BLaER1 treated with 17β-estradiol and CSF1 and Interleukin-3, amounts not matched to agents 10 nM and 100 nM (cell line): ENCODE results near the gene NUP133.

Source experiments
- H3K27ac ChIP-seq, 11 experiments: shearing (Covaris generic); formaldehyde crosslinking; 2 replicates each; pipeline ENCODE4 v1.8.1; 2022
- H3K27me3 ChIP-seq, 11 experiments: shearing (Covaris generic); formaldehyde crosslinking; 2 replicates each; pipeline ENCODE4 v1.8.1; 2022
- H3K36me3 ChIP-seq, 11 experiments: shearing (Covaris generic); formaldehyde crosslinking; 2 replicates each; pipeline ENCODE4 v1.8.1; 2022
- H3K4me1 ChIP-seq, 10 experiments: shearing (Covaris generic); formaldehyde crosslinking; 2 replicates each; pipeline ENCODE4 v1.8.1; 2022
- H3K4me2 ChIP-seq, 11 experiments: shearing (Covaris generic); formaldehyde crosslinking; 2 replicates each; pipeline ENCODE4 v1.8.1; 2022
- H3K4me3 ChIP-seq, 10 experiments: shearing (Covaris generic); formaldehyde crosslinking; 2 replicates each; pipeline ENCODE4 v1.8.1; 2022
- H3K9ac ChIP-seq, 11 experiments: shearing (Covaris generic); formaldehyde crosslinking; 2 replicates each; pipeline ENCODE4 v1.8.1; 2022
- H3K9me3 ChIP-seq, 11 experiments: shearing (Covaris generic); formaldehyde crosslinking; replicated peaks in 1 of 11; 2 replicates each; pipeline ENCODE4 v1.8.1; 2022
- H4K20me1 ChIP-seq, 11 experiments: shearing (Covaris generic); formaldehyde crosslinking; 2 replicates each; pipeline ENCODE4 v1.8.1; 2022
- Cebpa-rat ChIP-seq, 11 experiments: shearing (Covaris generic); IDR thresholded peaks; 2 replicates each; pipeline ENCODE4 v1.8.1; 2022

The NUP133 gene

DNA sequence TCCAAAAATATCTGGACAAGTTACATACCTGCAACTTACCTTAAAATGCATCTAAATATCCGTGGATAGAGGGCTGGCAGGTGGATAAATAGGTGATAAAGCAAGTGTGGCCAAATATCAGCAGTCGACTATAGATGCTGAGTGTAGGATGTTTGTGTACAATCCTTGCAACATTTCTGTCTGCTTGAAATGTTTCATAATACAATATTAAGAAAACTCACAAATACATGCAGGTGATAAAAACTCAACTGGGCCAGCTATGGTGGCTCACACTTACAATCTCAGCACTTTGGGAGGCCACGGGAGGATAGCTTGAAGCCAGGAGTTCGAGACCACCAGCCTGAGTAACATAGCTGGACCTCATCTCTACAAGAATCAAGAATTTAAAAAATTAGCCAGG lies 115.2 kb downstream of the NUP133 start:
- peaks cover 11 to 20% (median 14%) of the 10 kb centered on the region in 11 experiments; a peak in 20 of 22 replicates for H3K9me3 ChIP-seq
- no peak for TF ChIP-seq Cebpa-rat (IDR thresholded peaks at IDR 0.05)
- no peak overlapping the region for H3K4me2 ChIP-seq
- H3K9ac ChIP-seq: no peak overlapping the region
- H4K20me1 ChIP-seq: no peaks in the 10 kb centered on the region
- H3K36me3 ChIP-seq: no peaks in the 10 kb centered on the region
- H3K4me1 ChIP-seq: peaks cover 5 to 16% (median 10%) of the 10 kb centered on the region in 10 experiments; a peak in 14 of 20 replicates
- H3K4me3 ChIP-seq: no peak overlapping the region
- no peak overlapping the region for H3K27ac ChIP-seq
- H3K27me3 ChIP-seq: no peaks in the 10 kb centered on the region
